K562 (cell line): ENCODE measurements around the gene SMG9. TPM values are rescaled to one million over a fixed set of nuclear protein-coding genes. Genes with fewer than 3 reads are reported as not detected.

Source experiments
- EP300 ChIP-seq: IDR thresholded peaks from 2 replicates; pipeline ENCODE4 v1.6.1; 2012; ENCODE audit warnings: low read length, improper control_type of control experiment
- GTF2A2 ChIP-seq: IDR thresholded peaks from 2 replicates; pipeline ENCODE4 v1.6.1; 2016; ENCODE audit warnings: mild to moderate bottlenecking, missing genetic modification characterization, missing compliant biosample characterization
- HNRNPK ChIP-seq: fragments of 200-400 bp; formaldehyde crosslinking; IDR thresholded peaks from one replicate; pipeline ENCODE4 v1.6.1; 2018; ENCODE audit warnings: mild to moderate bottlenecking, low read depth, low read length; ENCODE audit not compliant: poor library complexity, severe bottlenecking
- JUNB ChIP-seq: fragments of 450-650 bp; formaldehyde crosslinking; conservative IDR thresholded peaks from 2 replicates; pipeline ENCODE4 v1.4.0; 2020; ENCODE audit warnings: mild to moderate bottlenecking
- L3MBTL2 ChIP-seq: fragments of 450-650 bp; IDR thresholded peaks from 2 replicates; pipeline ENCODE4 v1.6.1; 2016; ENCODE audit warnings: mild to moderate bottlenecking, moderate library complexity
- NFE2L1 ChIP-seq: fragments of 450-650 bp; IDR thresholded peaks from 2 replicates; pipeline ENCODE4 v1.6.1; 2016; ENCODE audit warnings: missing genetic modification characterization, low read depth, mild to moderate bottlenecking, missing compliant biosample characterization, moderate library complexity, borderline replicate concordance
- PTTG1 ChIP-seq: fragments of 450-650 bp; IDR thresholded peaks from 2 replicates; pipeline ENCODE4 v1.6.1; 2016; ENCODE audit warnings: low read depth, mild to moderate bottlenecking, missing genetic modification characterization, missing compliant biosample characterization
- RNF2 ChIP-seq: sonication (generic); IDR thresholded peaks from 2 replicates; pipeline ENCODE4 v1.6.1; 2016
- TCF7 ChIP-seq: sonication (generic); IDR thresholded peaks from 2 replicates; pipeline ENCODE4 v1.6.1; 2016; ENCODE audit warnings: antibody characterized with exemption, borderline replicate concordance
- TEAD1 ChIP-seq, 2 experiments: fragments of 450-650 bp in 1 of 2; sonication (generic) in 1 of 2; formaldehyde crosslinking; IDR thresholded peaks; 2 replicates each; pipeline versions ENCODE4 v1.4.0 to v1.8.0; 2020 to 2022; ENCODE audit warnings: mild to moderate bottlenecking in 2 of 2, missing genetic modification reagents in 1 of 2
- TRIM24 ChIP-seq, 2 experiments: fragments of 450-650 bp; IDR thresholded peaks; 2 replicates each; pipeline ENCODE4 v1.6.1; 2016
- XRCC5 ChIP-seq: fragments of 200-400 bp; formaldehyde crosslinking; IDR thresholded peaks from 2 replicates; pipeline ENCODE4 v1.6.1; 2017; ENCODE audit warnings: low read depth, mild to moderate bottlenecking, low read length
- ZNF232 ChIP-seq: sonication (generic); formaldehyde crosslinking; IDR thresholded peaks from 2 replicates; pipeline ENCODE4 v1.8.0; 2022; ENCODE audit warnings: mild to moderate bottlenecking, missing genetic modification reagents
- ZNF274 ChIP-seq: IDR thresholded peaks from 2 replicates; pipeline ENCODE4 v1.6.1; 2011; ENCODE audit warnings: low read depth, mild to moderate bottlenecking, low read length, moderate library complexity, borderline replicate concordance
- ZNF75A ChIP-seq: fragments of 450-650 bp; formaldehyde crosslinking; IDR thresholded peaks from 2 replicates; pipeline ENCODE4 v1.4.0; 2020; ENCODE audit warnings: mild to moderate bottlenecking
- polyA plus RNA-seq, 8 experiments: library from polyadenylated mRNA; depleted of rRNA in 4 of 8; stranded (reverse) in 5 of 8; unstranded in 3 of 8; fragments of >200 nt; fragmentation: Nextera tagmentation in 2 of 8; fragmentation: Illumina TruSeq in 1 of 8; extraction: Ambion mirVana in 2 of 8; extraction: Trizol in 1 of 8; gene quantifications; 2 replicates each; pipeline versions ENCODE4 v1.2.1 to v1.2.3, GENCODE V29; 2011 to 2014; ENCODE audit warnings: inconsistent platforms in 1 of 8, missing spikeins in 1 of 8
- total RNA-seq, 7 experiments: library from RNA; depleted of rRNA in 6 of 7; stranded (reverse); fragments of >200 nt in 6 of 7; fragmentation: Illumina TruSeq in 2 of 7; extraction: Trizol in 2 of 7; gene quantifications; 2 replicates each; pipeline versions ENCODE4 v1.2.1 to v1.2.3, GENCODE V29; 2011 to 2021; ENCODE audit warnings: low replicate concordance in 1 of 7
- TF ChIP-seq, protein P1 (sequence below): fragments of 250-450 bp; sonication (Bioruptor Pico); IDR thresholded peaks from 2 replicates; pipeline ENCODE4 v1.8.0; 2021; ENCODE audit warnings: borderline replicate concordance, mild to moderate bottlenecking, moderate library complexity; ENCODE audit not compliant: poor library complexity, severe bottlenecking
- TF ChIP-seq, protein P2 (sequence below): fragments of 450-650 bp; IDR thresholded peaks from 2 replicates; pipeline ENCODE4 v1.6.1; 2016; ENCODE audit warnings: low read depth, mild to moderate bottlenecking, moderate library complexity
- TF ChIP-seq, protein P3 (sequence below): sonication (generic); formaldehyde crosslinking; IDR thresholded peaks from 2 replicates; pipeline ENCODE4 v1.8.0; 2022; ENCODE audit warnings: missing genetic modification reagents, mild to moderate bottlenecking, moderate library complexity, borderline replicate concordance
- TF ChIP-seq, protein P4 (sequence below): fragments of 250-450 bp; sonication (Bioruptor Pico); IDR thresholded peaks from 2 replicates; pipeline ENCODE4 v1.8.0; 2022; ENCODE audit warnings: inconsistent platforms, mild to moderate bottlenecking, moderate library complexity, borderline replicate concordance
- TF ChIP-seq, protein P5 (sequence below): sonication (generic); formaldehyde crosslinking; IDR thresholded peaks from 2 replicates; pipeline ENCODE4 v1.5.0; 2020; ENCODE audit warnings: missing genetic modification reagents
- TF ChIP-seq, protein P6 (sequence below): fragments of 250-450 bp; sonication (Bioruptor Pico); IDR thresholded peaks from 2 replicates; pipeline ENCODE4 v1.4.0; 2020
- TF ChIP-seq, protein P7 (sequence below): fragments of 450-650 bp; conservative IDR thresholded peaks from 2 replicates; pipeline ENCODE4 v1.6.1; 2016; ENCODE audit warnings: missing genetic modification characterization, low read depth, mild to moderate bottlenecking, control low read depth, missing compliant biosample characterization

The SMG9 gene
- total and polyA plus RNA-seq, 9 of the 15 experiments (the other 6 are each of a cell fraction or from before 2014, with no cell fraction given): 1.7 to 79.7 (median 40.2) TPM

DNA sequence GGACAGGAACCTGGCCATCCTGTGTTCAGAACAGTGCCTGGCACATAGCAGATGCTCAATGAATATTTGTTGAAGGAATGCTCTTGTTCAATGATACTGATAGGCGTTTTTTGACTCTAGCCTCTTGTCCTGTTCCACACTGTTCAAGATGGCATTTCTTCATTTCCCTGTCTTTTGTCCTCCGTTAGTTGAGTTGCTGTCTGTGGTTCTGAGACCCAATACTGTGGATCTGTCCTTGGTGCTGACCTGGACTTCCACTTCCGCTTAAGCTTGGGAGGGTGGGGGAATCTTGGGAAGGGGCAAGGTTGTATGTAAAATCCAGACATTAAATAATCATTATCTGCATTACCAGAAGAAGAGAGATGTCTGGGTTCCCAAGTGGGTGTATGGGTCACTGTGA is 34.3 kb upstream of the SMG9 start (continued):
- TF ChIP-seq TCF7: no peak
- no peak for TF ChIP-seq HNRNPK
- TF ChIP-seq, protein P1, sequence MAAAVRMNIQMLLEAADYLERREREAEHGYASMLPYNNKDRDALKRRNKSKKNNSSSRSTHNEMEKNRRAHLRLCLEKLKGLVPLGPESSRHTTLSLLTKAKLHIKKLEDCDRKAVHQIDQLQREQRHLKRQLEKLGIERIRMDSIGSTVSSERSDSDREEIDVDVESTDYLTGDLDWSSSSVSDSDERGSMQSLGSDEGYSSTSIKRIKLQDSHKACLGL (CRISPR knock-in tag): no peak
- no peak for TF ChIP-seq ZNF274
- TF ChIP-seq, protein P2, sequence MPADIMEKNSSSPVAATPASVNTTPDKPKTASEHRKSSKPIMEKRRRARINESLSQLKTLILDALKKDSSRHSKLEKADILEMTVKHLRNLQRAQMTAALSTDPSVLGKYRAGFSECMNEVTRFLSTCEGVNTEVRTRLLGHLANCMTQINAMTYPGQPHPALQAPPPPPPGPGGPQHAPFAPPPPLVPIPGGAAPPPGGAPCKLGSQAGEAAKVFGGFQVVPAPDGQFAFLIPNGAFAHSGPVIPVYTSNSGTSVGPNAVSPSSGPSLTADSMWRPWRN: no peak
- no peak for TF ChIP-seq PTTG1 (tag)
- no peak for TF ChIP-seq GTF2A2
- no peak for TF ChIP-seq L3MBTL2
- TF ChIP-seq TEAD1 (CRISPR knock-in tag; IDR thresholded peaks at IDR 0.05): peak in 1 of 2 experiments; percentile 48; a peak in 1 of 4 replicates
- TF ChIP-seq, protein P3, sequence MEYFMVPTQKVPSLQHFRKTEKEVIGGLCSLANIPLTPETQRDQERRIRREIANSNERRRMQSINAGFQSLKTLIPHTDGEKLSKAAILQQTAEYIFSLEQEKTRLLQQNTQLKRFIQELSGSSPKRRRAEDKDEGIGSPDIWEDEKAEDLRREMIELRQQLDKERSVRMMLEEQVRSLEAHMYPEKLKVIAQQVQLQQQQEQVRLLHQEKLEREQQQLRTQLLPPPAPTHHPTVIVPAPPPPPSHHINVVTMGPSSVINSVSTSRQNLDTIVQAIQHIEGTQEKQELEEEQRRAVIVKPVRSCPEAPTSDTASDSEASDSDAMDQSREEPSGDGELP (CRISPR knock-in tag): no peak; the same call in 1 of the 2 replicates
- no peak for TF ChIP-seq RNF2
- no peak for TF ChIP-seq ZNF75A
- no peak for TF ChIP-seq TRIM24 (IDR thresholded peaks at IDR 0.05)
- TF ChIP-seq, protein P4, sequence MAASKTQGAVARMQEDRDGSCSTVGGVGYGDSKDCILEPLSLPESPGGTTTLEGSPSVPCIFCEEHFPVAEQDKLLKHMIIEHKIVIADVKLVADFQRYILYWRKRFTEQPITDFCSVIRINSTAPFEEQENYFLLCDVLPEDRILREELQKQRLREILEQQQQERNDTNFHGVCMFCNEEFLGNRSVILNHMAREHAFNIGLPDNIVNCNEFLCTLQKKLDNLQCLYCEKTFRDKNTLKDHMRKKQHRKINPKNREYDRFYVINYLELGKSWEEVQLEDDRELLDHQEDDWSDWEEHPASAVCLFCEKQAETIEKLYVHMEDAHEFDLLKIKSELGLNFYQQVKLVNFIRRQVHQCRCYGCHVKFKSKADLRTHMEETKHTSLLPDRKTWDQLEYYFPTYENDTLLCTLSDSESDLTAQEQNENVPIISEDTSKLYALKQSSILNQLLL (CRISPR knock-in tag): no peak
- TF ChIP-seq JUNB: no peak
- TF ChIP-seq ZNF232 (CRISPR knock-in tag): no peak
- TF ChIP-seq, protein P5, sequence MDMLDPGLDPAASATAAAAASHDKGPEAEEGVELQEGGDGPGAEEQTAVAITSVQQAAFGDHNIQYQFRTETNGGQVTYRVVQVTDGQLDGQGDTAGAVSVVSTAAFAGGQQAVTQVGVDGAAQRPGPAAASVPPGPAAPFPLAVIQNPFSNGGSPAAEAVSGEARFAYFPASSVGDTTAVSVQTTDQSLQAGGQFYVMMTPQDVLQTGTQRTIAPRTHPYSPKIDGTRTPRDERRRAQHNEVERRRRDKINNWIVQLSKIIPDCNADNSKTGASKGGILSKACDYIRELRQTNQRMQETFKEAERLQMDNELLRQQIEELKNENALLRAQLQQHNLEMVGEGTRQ (CRISPR knock-in tag): peak; percentile 69; the same call in 1 of the 2 replicates
- no peak for TF ChIP-seq NFE2L1 (tag)
- TF ChIP-seq, protein P6, sequence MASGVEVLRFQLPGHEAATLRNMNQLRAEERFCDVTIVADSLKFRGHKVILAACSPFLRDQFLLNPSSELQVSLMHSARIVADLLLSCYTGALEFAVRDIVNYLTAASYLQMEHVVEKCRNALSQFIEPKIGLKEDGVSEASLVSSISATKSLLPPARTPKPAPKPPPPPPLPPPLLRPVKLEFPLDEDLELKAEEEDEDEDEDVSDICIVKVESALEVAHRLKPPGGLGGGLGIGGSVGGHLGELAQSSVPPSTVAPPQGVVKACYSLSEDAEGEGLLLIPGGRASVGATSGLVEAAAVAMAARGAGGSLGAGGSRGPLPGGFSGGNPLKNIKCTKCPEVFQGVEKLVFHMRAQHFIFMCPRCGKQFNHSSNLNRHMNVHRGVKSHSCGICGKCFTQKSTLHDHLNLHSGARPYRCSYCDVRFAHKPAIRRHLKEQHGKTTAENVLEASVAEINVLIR (CRISPR knock-in tag): no peak
- TF ChIP-seq XRCC5: no peak
- TF ChIP-seq EP300: no peak
- TF ChIP-seq, protein P7, sequence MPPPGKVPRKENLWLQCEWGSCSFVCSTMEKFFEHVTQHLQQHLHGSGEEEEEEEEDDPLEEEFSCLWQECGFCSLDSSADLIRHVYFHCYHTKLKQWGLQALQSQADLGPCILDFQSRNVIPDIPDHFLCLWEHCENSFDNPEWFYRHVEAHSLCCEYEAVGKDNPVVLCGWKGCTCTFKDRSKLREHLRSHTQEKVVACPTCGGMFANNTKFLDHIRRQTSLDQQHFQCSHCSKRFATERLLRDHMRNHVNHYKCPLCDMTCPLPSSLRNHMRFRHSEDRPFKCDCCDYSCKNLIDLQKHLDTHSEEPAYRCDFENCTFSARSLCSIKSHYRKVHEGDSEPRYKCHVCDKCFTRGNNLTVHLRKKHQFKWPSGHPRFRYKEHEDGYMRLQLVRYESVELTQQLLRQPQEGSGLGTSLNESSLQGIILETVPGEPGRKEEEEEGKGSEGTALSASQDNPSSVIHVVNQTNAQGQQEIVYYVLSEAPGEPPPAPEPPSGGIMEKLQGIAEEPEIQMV (tag): peak; percentile 69; the same call in 1 of the 2 replicates
